ENCODE results near the gene FGD5.

GRCh38 chr3:14967285-14967684, 148.5 kb downstream of the FGD5 start:
- TF ChIP-seq CTCF (IDR thresholded peaks at IDR 0.05), result no peak
- no peak for TF ChIP-seq POLR2A (IDR thresholded peaks at IDR 0.05)
- TF ChIP-seq POLR2AphosphoS5 (IDR thresholded peaks at IDR 0.05), result no peak
- no peak for TF ChIP-seq EP300 (IDR thresholded peaks at IDR 0.05)

All from upper lobe of left lung (tissue), 4 donors.